Measurements from ENCODE around the gene POLE.
A peak's percentile ranks its signal among the peaks of the same experiment; 100 is the strongest.

Gene POLE

GRCh38 chr12:132623072-132623869, 63.9 kb downstream of the POLE start (continued):
- TF ChIP-seq MEIS1 (CRISPR knock-in tag; IDR thresholded peaks at IDR 0.05; ENCODE audit: borderline replicate concordance) (no peak), ZIC2 (tag by site-specific recombination; IDR thresholded peaks at IDR 0.05) (peak; percentile 51; the same call in 1 of the 2 replicates), ELK4 (IDR thresholded peaks at IDR 0.05; ENCODE audit: borderline replicate concordance, low read depth, low read length) (no peak), ZNF18 (tag by site-specific recombination; IDR thresholded peaks at IDR 0.05) (no peak), IKZF3 (tag by site-specific recombination; IDR thresholded peaks at IDR 0.05) (0 out of 2 replicates have a peak, but pooled peaks have one; percentile 8), ZNF513 (tag by site-specific recombination; IDR thresholded peaks at IDR 0.05) (no peak), ZNF544 (tag by site-specific recombination; IDR thresholded peaks at IDR 0.05) (no peak), OSR2 (tag by site-specific recombination; IDR thresholded peaks at IDR 0.05) (0 out of 2 replicates have a peak, but pooled peaks have one; percentile 35), ZNF707 (tag by site-specific recombination; IDR thresholded peaks at IDR 0.05) (no peak), BCL11B (tag by site-specific recombination; IDR thresholded peaks at IDR 0.05; ENCODE audit: low read depth) (no peak), GLIS1 (tag by site-specific recombination; IDR thresholded peaks at IDR 0.05) (peak; percentile 51), ZNF311 (tag by site-specific recombination; IDR thresholded peaks at IDR 0.05; ENCODE audit: borderline replicate concordance) (no peak), ZXDB (tag by site-specific recombination; IDR thresholded peaks at IDR 0.05) (0 out of 2 replicates have a peak, but pooled peaks have one; percentile 43), ZNF221 (tag by site-specific recombination; IDR thresholded peaks at IDR 0.05; ENCODE audit: borderline replicate concordance) (no peak), ZNF610 (tag by site-specific recombination; IDR thresholded peaks at IDR 0.05; ENCODE audit: borderline replicate concordance) (no peak), ZEB2 (tag by site-specific recombination; IDR thresholded peaks at IDR 0.05) (0 out of 2 replicates have a peak, but pooled peaks have one; percentile 12), KLF8 (tag by site-specific recombination; IDR thresholded peaks at IDR 0.05) (0 out of 2 replicates have a peak, but pooled peaks have one; percentile 19)

- Histone ChIP-seq H3K9me3 (ENCODE audit: control insufficient read depth, insufficient read depth, low read depth, low read length) (no peaks in the 10 kb centered on the region), H3K4me3 (ENCODE audit: low read depth, low read length) (no peak overlapping the region), H3K36me3 (ENCODE audit: control insufficient read depth in 2 of 2, insufficient read depth in 1 of 2, low read length in 2 of 2) (peaks cover 0 to 50% of the 10 kb centered on the region in 2 experiments; a peak in 2 of 3 replicates), H3K27ac (ENCODE audit: extremely low read depth, low read depth, low read length) (no peak overlapping the region), H3K4me1 (ENCODE audit: control insufficient read depth, insufficient read depth, low read length) (no peaks in the 10 kb centered on the region)
- ChIA-PET POLR2A (no interaction called here), CTCF (interaction anchor here (0.6 to 1.1 kb wide), 6 partner anchors 8 to 208 kb away, joined by 3 to 7 read pairs (median 4); no protein-coding TSS in a partner anchor)
- no peak for TF ChIP-seq ZNF530 (tag by site-specific recombination; IDR thresholded peaks at IDR 0.05; ENCODE audit: low read depth)
- no peak for TF ChIP-seq ZNF140 (tag by site-specific recombination; IDR thresholded peaks at IDR 0.05)
- TF ChIP-seq ZNF521 (tag by site-specific recombination; IDR thresholded peaks at IDR 0.05): no peak
- TF ChIP-seq ZNF10 (tag by site-specific recombination; IDR thresholded peaks at IDR 0.05): no peak
- TF ChIP-seq ZNF169 (tag by site-specific recombination; IDR thresholded peaks at IDR 0.05): no peak
- no peak for TF ChIP-seq ZNF248 (tag by site-specific recombination; IDR thresholded peaks at IDR 0.05)
- no peak for TF ChIP-seq AEBP2 (tag by site-specific recombination; IDR thresholded peaks at IDR 0.05; ENCODE audit: borderline replicate concordance)
- no peak for TF ChIP-seq ZSCAN18 (tag by site-specific recombination; IDR thresholded peaks at IDR 0.05)
- TF ChIP-seq ZNF792 (tag by site-specific recombination; IDR thresholded peaks at IDR 0.05): no peak
- peak; percentile 42 for TF ChIP-seq GLIS1 (tag by site-specific recombination; IDR thresholded peaks at IDR 0.05)
- TF ChIP-seq ZNF404 (tag by site-specific recombination; IDR thresholded peaks at IDR 0.05): no peak
- TF ChIP-seq GLI2 (tag by site-specific recombination; IDR thresholded peaks at IDR 0.05; ENCODE audit: borderline replicate concordance, low read depth): no peak
- TF ChIP-seq ZNF211 (tag by site-specific recombination; IDR thresholded peaks at IDR 0.05; ENCODE audit: low read depth): no peak
- TF ChIP-seq ZNF658 (tag by site-specific recombination; IDR thresholded peaks at IDR 0.05): no peak
Measured at GRCh38 chr12:132622437-132623071, 64.6 kb downstream of the POLE start.

Data from HEK293 (cell line).